ENCODE measurements around the gene LTC4S. TPM values are rescaled to one million over a fixed set of nuclear protein-coding genes. Genes with fewer than 3 reads are reported as not detected.
"Not testable (repeated sequence)": the region's sequence is repeated elsewhere in the genome, so short reads cannot be mapped to it uniquely, and the experiment has no call there.

LTC4S gene
- total RNA-seq, 2 donors from 2014 or later, result 1.3 to 1.4 TPM

DNA sequence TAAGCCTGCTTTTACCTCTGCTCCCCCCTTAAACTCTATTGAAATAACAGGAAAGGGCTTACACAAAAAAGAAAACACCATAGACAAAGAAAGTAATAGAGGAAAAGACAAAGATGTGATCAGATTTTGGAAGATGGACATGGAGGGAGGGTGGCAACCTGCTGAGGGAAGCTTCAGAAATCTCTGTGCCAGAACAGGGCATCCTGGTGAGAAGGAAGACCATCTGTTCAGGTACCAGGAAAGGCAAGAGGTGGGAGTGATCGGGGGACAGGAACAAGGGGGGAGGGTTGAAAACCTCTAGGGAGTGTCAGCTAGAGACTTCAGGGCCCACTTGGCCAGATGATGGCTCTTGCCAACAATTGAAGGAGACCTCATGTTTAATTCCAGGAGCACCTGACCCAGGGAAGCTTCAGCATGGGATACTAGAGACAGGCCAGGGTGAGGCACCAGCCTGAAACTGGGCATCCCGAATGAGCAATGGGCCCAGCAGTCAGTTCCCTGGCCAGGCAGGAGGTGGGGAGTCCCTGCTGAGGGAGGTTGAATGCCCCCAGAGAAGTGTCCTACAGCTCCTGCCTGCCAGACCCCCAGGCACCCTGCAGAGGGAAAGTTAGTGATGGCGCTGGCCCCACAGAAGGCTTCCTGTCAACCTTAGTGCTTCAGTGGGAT lies 35.1 kb downstream of the LTC4S start:
- H3K27ac Mint-ChIP-seq, result peak overlapping the region; percentile 87
- no peaks in the 10 kb centered on the region for H3K27me3 Mint-ChIP-seq
- H3K4me1 Mint-ChIP-seq, result peaks cover 21% of the 10 kb centered on the region
- ATAC-seq (replicated peaks), result no peak
- no peaks in the 10 kb centered on the region for H3K9me3 Mint-ChIP-seq
- no peak overlapping the region for H3K4me3 Mint-ChIP-seq
- peaks cover 100% of the 10 kb centered on the region for H3K36me3 Mint-ChIP-seq (ENCODE audit: low read depth)

DNA sequence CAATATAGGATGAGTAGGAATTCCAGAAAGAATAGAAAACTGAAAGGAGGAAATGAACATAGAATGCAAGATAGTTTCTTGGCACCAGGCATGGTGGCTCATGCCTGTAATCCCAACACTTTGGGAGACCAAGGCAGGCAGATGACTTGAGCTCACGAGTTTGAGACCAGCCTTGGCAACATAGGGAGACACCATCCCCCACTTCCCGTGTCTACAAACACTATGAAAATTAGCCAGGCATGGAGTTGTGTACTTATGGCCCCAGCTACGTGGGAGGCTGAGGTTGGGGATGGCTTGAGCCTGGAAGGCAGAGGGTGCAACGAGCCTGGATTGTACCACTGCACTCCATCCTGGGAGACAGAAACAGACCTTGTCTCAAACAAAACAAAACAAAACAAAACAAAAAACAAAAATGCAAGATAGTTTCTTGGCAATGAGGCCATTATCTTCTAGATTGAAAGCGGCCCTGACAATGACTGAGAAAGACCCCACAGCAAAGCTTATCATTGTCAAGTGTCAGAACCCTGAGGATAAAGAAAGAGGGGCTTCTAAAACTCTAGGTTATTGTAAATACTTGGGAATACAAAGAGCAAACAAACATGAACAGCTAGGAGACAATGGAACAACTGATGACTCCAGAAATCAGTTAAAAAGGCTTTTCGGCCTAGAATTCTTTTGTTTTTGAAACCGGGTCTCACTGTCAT lies 36.1 kb downstream of the LTC4S start:
- Mint-ChIP-seq H3K9me3 (no peaks in the 10 kb centered on the region), H3K4me1 (peaks cover 17% of the 10 kb centered on the region), H3K4me3 (no peak overlapping the region), H3K36me3 (ENCODE audit: low read depth) (peaks cover 92% of the 10 kb centered on the region), H3K27me3 (no peaks in the 10 kb centered on the region), H3K27ac (peak overlapping the region; percentile 87)
- ATAC-seq (replicated peaks), result no peak

DNA sequence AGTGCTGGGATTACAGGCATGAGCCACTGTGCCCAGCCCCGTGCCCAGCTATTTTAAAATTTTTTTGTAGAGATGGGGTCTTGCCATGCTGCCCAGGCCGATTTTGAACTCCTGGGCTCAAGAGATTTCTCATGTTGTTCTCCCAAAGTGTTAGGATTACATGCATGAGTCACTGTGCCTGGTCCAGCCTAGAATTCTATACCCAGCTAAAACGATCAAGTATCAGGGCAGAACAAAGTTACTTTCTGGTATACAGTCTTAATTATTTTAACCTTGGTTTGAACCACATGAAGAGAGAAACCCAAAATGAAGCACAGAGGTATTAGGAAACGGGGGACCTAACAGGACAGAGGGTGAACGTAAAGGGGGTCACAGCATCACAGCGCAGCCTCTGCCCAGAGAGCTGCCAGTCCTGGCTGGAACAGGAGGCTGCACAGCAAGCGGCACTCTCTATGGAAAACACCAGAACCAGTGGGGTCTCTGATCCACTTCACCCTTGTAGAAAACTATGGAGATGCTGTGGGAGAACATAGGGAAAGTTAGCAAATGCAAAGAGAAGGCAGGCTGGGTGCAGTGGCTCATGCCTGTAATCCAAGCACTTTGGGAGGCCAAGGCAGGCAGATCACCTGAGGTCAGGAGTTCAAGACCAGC lies 37.2 kb downstream of the LTC4S start:
- Mint-ChIP-seq H3K4me3 (no peak overlapping the region), H3K27ac (peak overlapping the region; percentile 33), H3K36me3 (ENCODE audit: low read depth) (peaks cover 90% of the 10 kb centered on the region), H3K4me1 (peaks cover 18% of the 10 kb centered on the region), H3K27me3 (no peaks in the 10 kb centered on the region), H3K9me3 (no peaks in the 10 kb centered on the region)
- no peak for ATAC-seq (replicated peaks)

DNA sequence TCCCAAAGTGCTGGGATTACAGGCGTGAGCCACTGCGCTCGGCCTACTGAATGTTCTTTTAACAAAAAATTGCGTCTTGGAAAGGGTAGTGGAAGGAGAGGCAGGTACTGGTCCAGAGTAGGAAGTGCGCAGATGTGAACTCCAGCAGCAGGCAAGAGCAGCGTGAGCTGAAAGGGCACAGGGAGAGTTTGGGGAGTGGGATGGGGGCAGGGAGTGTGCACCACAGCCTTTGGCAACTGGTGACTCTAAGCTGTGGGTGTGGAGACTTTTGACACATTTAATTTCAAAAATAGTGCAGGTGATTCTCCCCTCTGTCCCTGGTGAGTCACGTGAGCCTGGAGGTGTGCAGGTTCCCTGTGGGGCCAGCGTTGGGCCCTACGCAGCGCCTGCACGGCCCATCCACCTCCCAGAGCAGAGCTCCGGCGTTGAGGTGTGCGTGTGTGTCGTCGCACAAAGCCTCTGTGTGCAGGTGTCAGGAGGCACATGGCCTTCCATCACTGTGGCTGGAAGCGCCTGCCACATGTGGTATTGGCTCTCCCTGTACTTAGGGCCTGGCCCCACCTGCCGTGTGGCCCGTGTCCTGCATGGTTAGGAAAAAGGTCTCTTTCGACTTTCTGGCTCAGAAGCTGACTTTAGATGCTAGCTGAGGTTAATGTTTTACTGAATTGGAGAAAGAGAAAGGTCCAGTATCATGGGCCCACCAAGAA lies 38.4 kb downstream of the LTC4S start:
- Mint-ChIP-seq H3K27ac (peak overlapping the region; percentile 54), H3K36me3 (ENCODE audit: low read depth) (peaks cover 90% of the 10 kb centered on the region), H3K9me3 (no peaks in the 10 kb centered on the region), H3K4me3 (no peak overlapping the region), H3K4me1 (peaks cover 31% of the 10 kb centered on the region), H3K27me3 (no peaks in the 10 kb centered on the region)
- no peak for ATAC-seq (replicated peaks)

DNA sequence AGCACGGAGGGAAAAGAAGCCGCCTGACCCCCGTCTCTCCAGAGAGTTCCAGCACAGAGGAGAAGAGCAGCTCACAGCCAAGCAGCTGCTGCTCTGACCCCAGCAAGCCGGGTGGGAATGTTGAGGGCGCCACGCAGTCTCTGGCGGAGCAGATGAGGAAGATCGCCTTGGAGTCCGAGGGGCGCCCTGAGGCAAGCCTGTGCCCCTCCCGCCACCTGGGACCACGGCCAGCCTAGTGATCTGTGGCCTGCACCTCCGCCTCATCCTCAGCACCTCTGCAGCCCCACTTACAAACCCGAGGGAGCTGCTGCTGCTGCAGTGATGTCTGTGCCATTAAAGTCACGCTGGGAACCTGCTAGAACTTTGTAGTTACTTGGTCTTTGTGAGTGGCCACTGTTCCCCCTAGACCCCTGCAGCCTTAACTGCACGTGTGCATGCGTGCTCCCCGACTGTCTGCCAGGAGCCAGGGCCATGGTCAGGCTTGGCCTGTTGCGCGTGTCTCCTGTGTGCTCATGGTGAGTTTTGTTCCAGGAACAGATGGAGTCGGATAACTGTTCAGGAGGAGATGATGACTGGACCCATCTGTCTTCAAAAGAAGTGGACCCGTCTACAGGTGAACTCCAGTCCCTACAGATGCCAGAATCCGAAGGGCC lies 39.4 kb downstream of the LTC4S start:
- Mint-ChIP-seq H3K36me3 (ENCODE audit: low read depth) (peaks cover 90% of the 10 kb centered on the region), H3K4me3 (no peak overlapping the region), H3K27ac (no peak overlapping the region), H3K27me3 (no peaks in the 10 kb centered on the region), H3K9me3 (no peaks in the 10 kb centered on the region), H3K4me1 (peaks cover 26% of the 10 kb centered on the region)
- no peak for ATAC-seq (replicated peaks)

DNA sequence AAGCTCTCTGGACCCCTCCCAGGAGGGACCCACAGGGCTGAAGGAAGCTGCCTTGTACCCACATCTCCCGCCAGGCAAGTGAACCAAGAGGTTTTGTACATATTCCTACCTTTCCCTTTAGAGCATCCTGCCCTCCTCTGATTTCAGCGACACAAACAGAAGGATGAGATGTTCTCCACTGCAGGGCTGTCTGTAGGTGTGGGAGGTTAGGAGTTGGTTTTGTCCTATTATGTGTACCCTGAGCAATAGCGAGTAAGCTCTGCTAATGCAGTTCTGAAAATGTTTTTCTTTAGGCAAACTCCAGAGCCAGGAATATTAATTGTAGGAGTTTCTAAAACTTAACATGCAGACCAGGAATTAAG lies 39.9 kb downstream of the LTC4S start:
- peaks cover 90% of the 10 kb centered on the region for H3K36me3 Mint-ChIP-seq (ENCODE audit: low read depth)
- H3K27me3 Mint-ChIP-seq, result no peaks in the 10 kb centered on the region
- ATAC-seq (replicated peaks), result no peak
- no peaks in the 10 kb centered on the region for H3K9me3 Mint-ChIP-seq
- H3K4me1 Mint-ChIP-seq, result peaks cover 24% of the 10 kb centered on the region
- H3K4me3 Mint-ChIP-seq, result no peak overlapping the region
- no peak overlapping the region for H3K27ac Mint-ChIP-seq

DNA sequence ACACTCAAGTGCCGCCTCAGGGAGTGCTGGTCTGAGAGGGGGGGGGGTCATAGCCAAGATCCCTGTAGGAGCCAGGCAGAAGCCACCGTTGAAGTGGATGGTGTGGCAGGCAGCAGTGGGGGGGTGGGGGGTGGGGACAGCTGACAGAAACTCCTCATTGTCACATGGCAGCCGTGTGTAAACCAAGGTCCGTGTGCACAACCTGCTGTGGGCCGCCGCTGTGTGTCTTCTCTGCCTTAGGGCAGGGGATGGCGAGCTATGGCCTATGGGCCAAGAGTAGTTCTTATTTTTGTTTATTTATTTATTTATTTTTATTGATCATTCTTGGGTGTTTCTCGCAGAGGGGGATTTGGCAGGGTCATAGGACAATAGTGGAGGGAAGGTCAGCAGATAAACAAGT lies 40.3 kb downstream of the LTC4S start:
- Mint-ChIP-seq H3K9me3 (no peaks in the 10 kb centered on the region), H3K4me3 (no peak overlapping the region), H3K36me3 (ENCODE audit: low read depth) (peaks cover 90% of the 10 kb centered on the region), H3K27me3 (no peaks in the 10 kb centered on the region), H3K27ac (no peak overlapping the region), H3K4me1 (peaks cover 22% of the 10 kb centered on the region)
- no peak for ATAC-seq (replicated peaks)

DNA sequence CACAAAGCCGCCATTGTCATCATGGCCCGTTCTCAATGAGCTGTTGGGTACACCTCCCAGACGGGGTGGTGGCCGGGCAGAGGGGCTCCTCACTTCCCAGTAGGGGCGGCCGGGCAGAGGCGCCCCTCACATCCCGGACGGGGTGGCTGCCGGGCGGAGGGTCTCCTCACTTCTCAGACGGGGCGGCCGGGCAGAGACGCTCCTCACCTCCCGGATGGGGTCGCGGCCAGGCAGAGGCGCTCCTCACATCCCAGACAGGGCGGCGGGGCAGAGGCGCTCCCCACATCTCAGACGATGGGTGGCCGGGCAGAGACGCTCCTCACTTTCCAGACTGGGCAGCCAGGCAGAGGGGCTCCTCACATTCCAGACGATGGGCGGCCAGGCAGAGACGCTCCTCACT lies 41.1 kb downstream of the LTC4S start:
- Mint-ChIP-seq H3K4me1 (peaks cover 22% of the 10 kb centered on the region), H3K36me3 (ENCODE audit: low read depth) (peaks cover 88% of the 10 kb centered on the region)
- H3K9me3 Mint-ChIP-seq; H3K27me3 Mint-ChIP-seq; H3K4me3 Mint-ChIP-seq; ATAC-seq (replicated peaks); H3K27ac Mint-ChIP-seq: not testable (repeated sequence)

DNA sequence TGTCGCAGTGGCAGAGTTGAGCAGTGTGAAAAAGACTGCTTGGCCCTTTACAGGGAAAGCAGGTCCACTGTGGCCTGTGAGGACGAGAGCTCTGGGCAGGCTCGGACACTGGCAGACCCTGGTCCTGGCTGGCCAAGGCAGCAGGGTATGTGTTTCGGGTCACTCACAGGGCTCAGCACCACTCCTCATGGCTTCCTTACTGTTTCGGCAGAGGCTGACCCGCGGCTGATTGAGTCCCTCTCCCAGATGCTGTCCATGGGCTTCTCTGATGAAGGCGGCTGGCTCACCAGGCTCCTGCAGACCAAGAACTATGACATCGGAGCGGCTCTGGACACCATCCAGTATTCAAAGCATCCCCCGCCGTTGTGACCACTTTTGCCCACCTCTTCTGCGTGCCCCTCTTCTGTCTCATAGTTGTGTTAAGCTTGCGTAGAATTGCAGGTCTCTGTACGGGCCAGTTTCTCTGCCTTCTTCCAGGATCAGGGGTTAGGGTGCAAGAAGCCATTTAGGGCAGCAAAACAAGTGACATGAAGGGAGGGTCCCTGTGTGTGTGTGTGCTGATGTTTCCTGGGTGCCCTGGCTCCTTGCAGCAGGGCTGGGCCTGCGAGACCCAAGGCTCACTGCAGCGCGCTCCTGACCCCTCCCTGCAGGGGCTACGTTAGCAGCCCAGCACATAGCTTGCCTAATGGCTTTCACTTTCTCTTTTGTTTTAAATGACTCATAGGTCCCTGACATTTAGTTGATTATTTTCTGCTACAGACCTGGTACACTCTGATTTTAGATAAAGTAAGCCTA lies 42.6 kb downstream of the LTC4S start:
- H3K4me1 Mint-ChIP-seq, result peaks cover 22% of the 10 kb centered on the region

DNA sequence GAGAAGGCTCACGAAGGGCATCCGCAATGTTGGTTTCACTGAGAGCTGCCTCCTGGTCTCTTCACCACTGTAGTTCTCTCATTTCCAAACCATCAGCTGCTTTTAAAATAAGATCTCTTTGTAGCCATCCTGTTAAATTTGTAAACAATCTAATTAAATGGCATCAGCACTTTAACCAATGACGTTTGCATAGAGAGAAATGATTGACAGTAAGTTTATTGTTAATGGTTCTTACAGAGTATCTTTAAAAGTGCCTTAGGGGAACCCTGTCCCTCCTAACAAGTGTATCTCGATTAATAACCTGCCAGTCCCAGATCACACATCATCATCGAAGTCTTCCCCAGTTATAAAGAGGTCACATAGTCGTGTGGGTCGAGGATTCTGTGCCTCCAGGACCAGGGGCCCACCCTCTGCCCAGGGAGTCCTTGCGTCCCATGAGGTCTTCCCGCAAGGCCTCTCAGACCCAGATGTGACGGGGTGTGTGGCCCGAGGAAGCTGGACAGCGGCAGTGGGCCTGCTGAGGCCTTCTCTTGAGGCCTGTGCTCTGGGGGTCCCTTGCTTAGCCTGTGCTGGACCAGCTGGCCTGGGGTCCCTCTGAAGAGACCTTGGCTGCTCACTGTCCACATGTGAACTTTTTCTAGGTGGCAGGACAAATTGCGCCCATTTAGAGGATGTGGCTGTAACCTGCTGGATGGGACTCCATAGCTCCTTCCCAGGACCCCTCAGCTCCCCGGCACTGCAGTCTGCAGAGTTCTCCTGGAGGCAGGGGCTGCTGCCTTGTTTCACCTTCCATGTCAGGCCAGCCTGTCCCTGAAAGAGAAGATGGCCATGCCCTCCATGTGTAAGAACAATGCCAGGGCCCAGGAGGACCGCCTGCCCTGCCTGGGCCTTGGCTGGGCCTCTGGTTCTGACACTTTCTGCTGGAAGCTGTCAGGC lies 43.6 kb downstream of the LTC4S start:
- Mint-ChIP-seq H3K4me3 (peak overlapping the region; percentile 72), H3K36me3 (ENCODE audit: low read depth) (peaks cover 85% of the 10 kb centered on the region), H3K27me3 (no peaks in the 10 kb centered on the region)

More for the DNA sequence above, 42.6 kb downstream of the LTC4S start:
- no peaks in the 10 kb centered on the region for H3K27me3 Mint-ChIP-seq
- H3K27ac Mint-ChIP-seq, result peak overlapping the region; percentile 81
- H3K36me3 Mint-ChIP-seq (ENCODE audit: low read depth), result peaks cover 88% of the 10 kb centered on the region
- no peaks in the 10 kb centered on the region for H3K9me3 Mint-ChIP-seq
- peak; percentile 90 for ATAC-seq (replicated peaks)
- peak overlapping the region; percentile 72 for H3K4me3 Mint-ChIP-seq

DNA sequence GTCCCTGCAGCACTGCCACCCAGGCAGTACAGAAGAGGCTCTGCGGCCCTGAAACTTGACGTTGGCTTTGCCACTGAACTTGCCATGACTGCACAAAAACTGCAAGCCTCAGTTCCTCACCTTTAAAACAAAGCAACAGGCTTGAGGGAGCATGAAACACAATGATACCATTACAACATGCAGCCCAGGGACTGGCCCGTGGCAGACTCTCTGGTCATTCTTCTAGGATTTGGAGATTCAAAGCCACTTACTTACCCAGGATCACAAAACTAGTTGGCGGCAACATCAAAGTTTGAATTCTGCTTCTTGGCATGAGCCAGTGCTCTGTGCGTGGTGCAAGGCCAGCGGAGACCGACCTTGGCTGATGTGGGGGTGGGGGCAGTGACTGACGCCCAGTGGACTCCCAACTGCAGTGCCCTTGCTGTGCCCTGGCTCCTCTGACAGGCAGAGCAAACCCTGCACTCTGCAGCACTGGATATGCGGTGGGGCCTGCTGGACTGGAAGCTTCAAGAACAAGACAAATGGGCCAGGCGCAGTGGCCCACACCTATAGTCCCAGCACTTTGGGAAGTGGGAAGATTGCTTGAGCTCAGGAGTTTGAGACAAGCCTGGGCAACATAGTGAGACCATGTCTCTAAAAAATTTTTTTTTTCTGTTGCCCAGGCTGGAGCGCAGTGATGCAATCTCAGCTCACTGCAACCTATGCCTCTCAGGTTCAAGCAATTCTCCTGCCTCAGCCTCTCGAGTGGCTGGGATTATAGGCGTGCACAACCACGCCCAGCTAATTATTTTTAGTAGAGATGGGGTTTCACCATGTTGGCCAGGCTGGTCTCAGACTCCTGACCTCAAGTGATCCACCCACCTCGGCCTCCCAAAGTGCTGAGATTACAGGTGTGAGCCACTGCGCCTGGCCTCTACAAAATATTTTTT lies 45.8 kb downstream of the LTC4S start:
- Mint-ChIP-seq H3K36me3 (ENCODE audit: low read depth) (peaks cover 68% of the 10 kb centered on the region), H3K27me3 (no peaks in the 10 kb centered on the region), H3K4me1 (peaks cover 14% of the 10 kb centered on the region), H3K4me3 (no peak overlapping the region), H3K27ac (peak overlapping the region; percentile 54), H3K9me3 (no peaks in the 10 kb centered on the region)
- ATAC-seq (replicated peaks), result no peak

More for the DNA sequence above, 43.6 kb downstream of the LTC4S start:
- Mint-ChIP-seq H3K27ac (peak overlapping the region; percentile 81), H3K9me3 (no peaks in the 10 kb centered on the region), H3K4me1 (peaks cover 22% of the 10 kb centered on the region)
- ATAC-seq (replicated peaks), result no peak

DNA sequence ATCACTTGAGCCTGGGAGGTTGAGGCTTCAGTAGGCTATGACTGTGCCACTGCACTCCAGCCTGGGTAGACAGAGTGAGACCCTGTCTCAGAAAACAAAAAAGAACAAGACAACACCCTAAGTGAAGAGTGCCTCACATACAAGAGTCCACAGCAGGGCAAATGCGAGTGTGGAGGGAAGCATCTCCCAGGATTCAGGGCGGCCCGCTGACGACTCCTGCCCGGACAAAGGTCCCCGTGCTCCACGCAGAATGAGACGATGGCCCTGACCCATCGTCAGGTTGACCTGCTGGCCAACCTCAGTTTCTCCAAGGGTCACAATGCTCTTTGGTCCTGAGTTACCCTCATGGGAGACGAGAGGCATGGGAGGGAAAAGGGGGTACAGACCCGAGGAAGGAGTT lies 46.5 kb downstream of the LTC4S start:
- H3K36me3 Mint-ChIP-seq (ENCODE audit: low read depth), result peaks cover 71% of the 10 kb centered on the region
- peaks cover 14% of the 10 kb centered on the region for H3K4me1 Mint-ChIP-seq
- H3K9me3 Mint-ChIP-seq, result peaks cover 4% of the 10 kb centered on the region
- no peaks in the 10 kb centered on the region for H3K27me3 Mint-ChIP-seq
- peak overlapping the region; percentile 54 for H3K27ac Mint-ChIP-seq
- no peak overlapping the region for H3K4me3 Mint-ChIP-seq
- no peak for ATAC-seq (replicated peaks)

Measured in activated T-helper 17 cell treated with anti-CD3 and anti-CD28 coated beads, Interleukin-2, amount 50 U/mL, for 72 hours (primary cell).